Smooth muscle cell of the brain vasculature (primary cell): ENCODE results near the gene GAS7.
"Not testable (repeated sequence)": the region's sequence is repeated elsewhere in the genome, so short reads cannot be mapped to it uniquely, and the experiment has no call there.

Experiments
- DNase-seq: peaks from one replicate; pipeline ENCODE4 v3.0.0-alpha.2; 2012; ENCODE audit warnings: low read depth, low spot score

The GAS7 gene

GRCh38 chr17:9943343-9943742 is 255.1 kb downstream of the GAS7 start:
- DNase-seq = no peak

DNA sequence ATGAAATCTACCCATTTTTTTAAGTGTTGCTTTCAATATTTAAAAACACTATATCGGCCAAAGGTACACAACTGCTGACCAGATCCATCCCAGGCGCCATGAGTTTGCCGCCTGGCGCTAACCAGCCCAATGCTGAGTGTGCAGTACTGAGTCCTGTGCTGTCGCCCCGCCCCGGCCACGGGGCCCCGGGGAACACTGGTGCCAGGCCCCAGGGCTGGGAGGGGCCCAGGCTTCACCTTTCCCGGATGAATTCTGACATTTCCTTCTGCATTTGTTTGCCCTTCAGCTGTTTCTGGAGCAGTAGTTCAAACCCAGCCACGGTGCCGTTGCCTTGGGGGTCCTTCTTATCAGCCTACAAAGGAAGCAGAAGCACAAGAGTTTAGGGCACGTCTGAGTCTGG is 255.5 kb downstream of the GAS7 start:
- DNase-seq = no peak

- DNase-seq = no peak
These were observed 257.1 kb downstream of the GAS7 start for GRCh38 chr17:9941305-9941704.

DNA sequence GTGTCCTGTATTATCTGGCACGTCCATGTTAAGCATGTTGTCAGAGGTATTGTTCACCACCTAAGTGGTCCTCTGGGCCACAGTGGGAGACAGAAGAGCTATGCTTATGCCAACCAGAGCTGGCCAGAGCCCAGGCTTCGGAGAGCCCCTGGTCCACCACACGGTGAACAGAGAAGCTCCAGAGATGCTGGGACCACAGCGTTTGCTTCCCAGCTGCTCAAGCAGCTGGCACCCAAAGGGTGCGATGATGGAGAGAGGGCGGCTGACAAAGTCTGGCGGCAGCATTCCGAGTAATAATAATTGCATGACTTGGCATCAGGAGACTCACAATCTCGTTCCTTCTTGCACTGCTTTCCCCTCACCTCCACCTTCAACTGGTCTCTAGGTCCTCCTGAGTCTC is 257.6 kb downstream of the GAS7 start:
- no peak for DNase-seq

- DNase-seq = no peak
These were observed 259.6 kb downstream of the GAS7 start for GRCh38 chr17:9938764-9939163.

DNA sequence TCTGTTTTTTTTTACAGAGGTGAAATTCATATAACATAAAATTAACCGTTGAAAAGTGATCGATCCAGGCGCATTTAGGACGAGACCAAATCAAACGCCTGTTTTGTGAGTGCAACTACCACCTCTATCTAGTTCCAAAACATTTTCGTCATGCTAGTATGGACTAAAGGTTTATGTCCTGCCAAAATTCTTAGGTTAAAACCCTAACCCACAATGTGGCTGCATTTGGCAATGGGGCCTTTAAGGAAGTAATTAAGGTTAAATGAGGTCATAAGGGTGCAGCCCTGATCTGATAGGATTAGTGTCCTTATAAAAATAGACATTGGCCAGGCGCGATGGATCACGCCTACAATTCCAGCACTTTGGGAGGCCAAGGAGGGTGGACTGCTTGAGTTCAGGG is 260.5 kb downstream of the GAS7 start:
- no peak for DNase-seq

- DNase-seq = peak; percentile 73
These were observed 261.1 kb downstream of the GAS7 start for GRCh38 chr17:9937241-9937761.

DNA sequence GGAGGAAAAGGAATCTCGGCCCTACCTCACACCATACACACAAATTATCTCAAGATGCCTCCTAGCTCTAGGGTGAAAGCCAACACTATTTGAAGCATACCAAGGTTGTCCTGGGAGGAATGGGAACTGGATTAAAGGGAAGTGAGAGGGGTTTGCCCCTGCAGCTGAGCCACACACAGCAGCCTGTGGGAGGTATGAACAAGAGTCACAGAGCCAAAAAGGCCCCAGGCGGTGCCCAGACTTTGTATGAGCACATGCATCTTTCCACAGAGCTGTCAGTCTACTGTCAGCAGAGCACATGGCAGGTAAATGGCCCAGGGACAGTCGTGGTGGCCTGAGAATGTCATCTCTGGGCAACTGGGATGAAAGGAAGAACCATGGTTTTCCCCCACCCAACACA is 262.3 kb downstream of the GAS7 start:
- DNase-seq = no peak

DNA sequence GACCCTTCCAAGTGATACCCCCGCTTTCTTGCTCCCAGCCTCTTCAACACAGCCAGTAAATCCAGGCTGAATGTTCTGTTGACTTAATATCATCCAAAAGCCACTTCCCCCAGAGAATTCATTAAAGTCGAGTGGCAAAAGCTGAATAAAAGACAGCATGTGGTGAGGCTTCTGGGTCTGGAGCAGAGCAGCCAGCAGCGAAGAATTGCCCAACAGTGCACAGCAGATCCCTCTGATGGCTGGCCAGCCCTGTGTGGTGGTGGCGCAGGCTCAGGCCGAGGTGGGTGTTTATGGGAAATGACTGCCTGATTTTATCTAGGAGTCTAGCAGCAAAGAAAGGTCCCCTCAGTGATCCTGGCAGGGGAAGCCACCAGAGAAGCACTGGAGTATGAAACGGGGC is 263.0 kb downstream of the GAS7 start:
- no peak for DNase-seq

DNA sequence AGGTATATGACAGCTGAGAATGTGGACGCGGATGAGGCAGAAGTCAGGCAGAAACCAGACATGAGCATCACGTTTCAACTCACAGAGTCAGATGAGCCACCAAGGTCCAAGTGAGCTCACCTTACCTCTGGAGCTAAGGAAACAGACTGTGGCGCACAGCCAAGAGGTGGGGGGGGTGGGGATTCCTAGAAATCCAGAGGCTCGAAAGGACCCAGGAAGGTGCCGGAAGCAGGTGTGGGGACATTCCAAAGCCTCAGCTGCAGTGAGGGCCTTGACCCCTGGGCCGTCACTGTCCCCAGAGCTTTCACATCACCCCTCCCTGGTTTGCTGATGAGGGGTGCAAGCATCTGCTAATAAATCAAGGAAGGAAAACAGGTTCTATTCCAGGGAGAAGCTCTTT is 264.1 kb downstream of the GAS7 start:
- no peak for DNase-seq

- DNase-seq = no peak
These were observed 265.9 kb downstream of the GAS7 start for GRCh38 chr17:9932491-9932890.

DNA sequence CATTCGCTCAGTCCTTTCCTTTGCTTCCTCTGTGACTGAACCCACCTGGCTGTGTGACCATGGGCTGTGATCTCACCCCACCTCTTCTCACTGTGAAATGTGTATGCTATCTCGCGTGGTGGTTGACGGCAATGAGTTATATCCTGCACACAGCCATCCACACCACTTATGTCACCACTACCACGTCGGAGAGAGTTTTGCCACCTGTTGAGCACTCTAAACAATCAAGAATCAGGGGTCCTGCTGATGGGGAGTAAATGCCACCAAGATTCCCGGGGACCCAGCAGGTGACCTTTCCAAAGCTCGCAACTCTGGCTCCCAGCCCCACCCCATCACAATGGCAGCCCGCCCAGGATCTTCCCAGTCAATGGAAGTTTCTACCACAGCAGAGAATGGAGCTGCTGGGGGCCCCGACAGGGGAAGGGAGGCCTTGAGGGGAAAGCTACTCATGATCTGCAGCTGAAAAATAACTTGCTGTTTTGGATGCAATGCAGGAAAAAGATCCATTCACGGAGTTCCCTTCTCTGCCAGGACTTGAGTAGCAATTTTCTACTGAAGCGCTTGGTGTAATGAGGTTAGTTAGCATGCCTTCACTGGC is 267.2 kb downstream of the GAS7 start:
- DNase-seq = no peak

DNA sequence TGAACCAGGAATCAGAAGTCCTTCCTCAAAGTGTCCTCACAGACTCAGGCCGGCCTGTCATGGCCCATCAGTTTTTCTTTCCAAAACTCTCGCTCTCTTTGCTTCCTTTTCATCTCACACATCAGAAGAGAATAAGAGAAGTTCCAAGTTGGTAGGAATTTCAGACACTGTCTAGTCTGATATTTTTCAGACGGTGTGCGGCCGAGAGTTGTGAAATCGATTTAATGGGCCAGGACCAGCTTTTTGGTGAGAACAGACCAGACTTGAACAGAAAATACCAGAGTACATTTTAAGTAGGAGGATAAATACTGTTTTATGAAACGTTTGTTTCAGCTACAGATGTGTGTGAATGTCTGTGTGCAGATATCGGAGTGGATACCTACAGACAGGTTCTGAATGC is 268.5 kb downstream of the GAS7 start:
- DNase-seq = no peak

DNA sequence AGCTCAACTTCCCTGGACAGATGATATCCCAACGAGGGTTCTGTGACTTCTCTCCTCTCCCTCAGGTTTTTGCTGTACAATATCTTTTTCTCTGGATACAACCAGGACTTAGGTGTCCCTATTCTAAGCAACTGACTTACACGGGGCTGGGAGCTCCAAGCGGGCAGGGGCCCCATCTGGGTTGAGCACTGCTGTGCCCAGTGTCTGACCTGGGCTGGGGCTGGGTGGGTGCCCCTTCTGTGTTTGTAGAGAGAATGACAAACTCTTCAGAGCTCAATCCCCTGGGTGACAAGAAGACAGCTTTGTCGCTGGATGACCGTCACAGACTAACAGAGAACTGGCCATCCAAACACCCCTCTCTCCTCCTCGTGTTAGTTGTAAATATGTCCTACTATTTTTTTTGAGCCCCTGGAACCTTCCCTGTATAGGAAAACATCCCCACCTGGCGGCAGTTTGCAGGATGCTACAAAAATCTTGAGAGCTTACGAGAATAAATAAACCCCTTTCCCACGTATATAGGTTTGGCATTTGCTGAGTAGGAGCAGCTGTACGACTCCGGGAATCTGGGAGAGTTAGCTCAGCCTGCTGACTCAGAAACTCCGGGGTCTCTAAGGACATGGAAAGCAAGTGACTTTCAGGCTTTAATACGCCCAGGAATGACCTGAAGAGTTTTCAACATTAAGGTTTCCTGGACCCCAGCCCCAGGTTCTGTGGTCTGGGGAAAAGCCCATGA is 269.6 kb downstream of the GAS7 start:
- peak; percentile 70 for DNase-seq

DNA sequence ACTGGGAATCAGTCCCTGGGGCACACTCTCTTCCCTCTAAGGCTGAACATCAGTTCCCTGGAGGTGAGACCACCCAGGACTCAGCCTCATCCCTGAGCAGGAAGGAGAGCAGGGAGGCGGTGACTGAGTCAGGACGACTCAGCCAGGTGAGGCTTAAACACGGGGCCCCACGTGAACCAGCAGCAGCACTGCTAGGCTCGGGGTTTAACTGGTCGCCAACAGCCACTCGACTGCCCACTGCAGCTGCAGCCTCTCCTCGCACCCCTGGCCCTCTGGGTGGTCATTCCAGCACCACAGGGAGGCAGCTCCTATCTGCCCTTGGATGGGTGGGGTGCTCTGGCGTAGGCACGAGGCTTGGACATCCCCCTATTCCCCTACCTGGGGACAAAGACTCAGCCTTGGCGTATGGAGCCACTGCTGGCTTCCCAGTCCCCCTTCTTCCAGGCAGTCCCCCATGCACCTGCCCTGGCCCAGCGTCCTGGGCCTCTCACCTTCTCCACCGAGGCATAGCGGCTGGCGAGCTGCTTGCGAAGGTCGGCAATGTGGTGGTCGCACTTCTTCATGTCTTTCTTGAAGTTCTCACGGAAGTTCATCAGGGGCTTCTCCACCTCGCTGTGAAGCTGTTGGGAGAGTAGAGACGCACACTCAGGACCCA is 272.1 kb downstream of the GAS7 start:
- no peak for DNase-seq

DNA sequence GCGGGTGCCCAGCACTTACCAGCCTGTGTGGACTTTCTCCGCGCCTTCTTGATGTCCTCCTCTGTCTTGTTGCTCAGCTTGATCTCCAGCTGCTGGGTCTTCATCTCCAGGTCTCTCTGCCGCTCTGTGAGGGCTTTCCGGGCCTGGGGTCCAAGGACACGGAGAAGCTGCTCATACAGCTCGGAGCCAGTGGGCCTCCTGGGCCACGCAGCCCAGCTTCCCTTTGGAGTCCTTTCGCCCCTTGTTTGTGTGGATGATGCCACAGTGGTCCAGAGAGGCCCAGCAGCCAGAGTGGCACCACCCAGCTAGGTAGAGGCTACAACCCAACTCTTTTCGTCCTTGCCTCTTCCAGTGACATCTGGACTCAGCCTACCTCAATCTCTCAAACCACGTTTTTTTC is 272.9 kb downstream of the GAS7 start:
- DNase-seq = no peak

GRCh38 chr17:9924735-9925191 is 273.6 kb downstream of the GAS7 start:
- peak; percentile 50 for DNase-seq

DNA sequence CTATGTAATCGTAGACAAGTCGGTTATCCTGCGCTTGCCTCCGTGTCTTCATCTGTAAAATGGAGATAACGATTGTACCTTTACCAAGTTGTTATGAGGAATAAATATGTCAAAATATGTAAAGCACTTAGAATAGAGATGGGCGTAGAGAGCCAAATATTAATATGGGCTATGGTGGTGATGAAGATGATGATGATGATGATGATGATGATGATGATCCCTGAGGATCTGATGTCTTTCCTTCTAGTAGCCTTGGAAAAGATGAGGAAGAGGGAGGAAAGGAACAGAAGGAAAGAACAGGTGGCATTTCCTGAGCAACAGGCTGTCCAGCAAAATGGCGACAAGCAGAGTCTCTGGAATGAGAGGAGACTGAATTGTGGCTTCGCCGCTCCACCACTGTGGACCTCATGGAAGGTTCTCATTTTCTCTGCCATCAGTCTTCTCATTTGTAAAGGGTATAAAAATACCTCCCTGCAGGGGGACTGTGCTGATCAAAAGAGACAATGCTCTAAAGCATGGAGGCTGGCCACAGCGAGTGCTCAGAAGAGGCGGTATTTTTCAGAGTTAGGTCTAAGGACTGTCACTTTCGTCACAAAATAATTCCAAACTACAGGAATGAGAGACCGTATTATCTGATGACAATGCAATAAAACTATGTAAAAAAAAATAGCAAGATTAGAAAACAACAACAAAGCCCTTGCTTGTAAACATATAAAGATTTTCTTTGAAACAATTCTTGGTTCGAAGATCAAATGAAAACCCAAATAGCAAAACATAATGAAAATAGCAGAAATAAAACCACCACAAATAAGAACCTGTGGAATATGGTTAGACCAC is 276.2 kb downstream of the GAS7 start:
- no peak for DNase-seq

DNA sequence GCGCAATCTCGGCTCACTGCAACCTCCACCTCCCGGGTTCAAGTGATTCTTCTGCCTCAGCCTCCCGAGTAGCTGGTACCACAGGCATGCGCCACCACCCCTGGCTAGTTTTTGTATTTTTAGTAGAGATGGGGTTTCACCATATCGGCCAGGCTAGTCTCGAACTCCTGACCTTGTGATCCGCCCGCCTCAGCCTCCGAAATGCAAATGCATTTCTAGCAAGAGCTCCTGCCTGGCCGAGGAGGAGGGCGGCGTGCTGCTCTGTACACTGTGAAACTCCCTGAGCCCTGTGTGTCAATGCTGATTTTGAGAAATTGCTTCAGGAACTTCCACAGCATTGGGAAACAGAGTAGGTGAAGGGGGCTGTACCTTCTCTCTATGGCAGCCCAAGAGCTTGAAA is 277.2 kb downstream of the GAS7 start:
- DNase-seq = not testable (repeated sequence)

GRCh38 chr17:9918804-9919352 is 279.5 kb downstream of the GAS7 start:
- DNase-seq = no peak

DNA sequence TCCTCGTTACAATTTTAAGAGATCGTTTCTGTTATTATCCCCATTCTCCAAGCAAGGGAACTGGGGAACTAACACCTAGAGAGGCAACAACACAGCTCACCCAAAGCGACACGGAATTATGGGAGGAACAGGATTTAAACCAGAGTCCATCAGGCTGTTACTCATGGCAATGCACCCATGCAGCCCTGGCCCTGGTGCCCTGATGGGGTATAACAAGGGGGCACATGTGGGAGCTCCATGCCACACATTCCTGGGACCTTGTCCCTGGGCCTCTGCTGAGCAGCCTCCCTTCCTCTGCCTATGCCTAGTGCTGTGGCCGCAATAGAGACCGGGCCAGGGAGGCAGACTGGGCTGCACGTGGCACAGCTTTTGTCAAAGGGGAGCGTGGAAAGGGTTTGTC is 280.1 kb downstream of the GAS7 start:
- DNase-seq = no peak

DNA sequence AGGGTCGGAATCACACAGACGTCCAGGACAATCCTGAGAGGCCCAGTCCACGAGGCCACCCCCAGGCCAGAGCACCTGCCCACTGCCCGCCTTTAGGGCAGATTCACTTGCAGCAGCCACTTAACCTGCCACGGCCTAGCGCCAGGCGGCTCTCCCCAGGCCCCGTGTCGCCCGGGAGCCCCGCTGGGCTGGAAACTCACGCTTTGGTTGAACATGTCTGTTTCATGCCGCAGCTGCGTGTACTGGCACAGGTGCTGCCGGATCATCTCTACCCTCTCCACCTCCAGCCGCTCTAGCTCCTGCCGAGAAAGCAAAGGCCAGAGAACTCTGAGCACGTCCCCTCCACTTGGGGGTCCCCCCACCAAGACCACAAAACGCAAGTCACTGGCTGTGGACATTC is 280.6 kb downstream of the GAS7 start:
- DNase-seq = no peak
